Measurements from ENCODE around the gene LIN52.

- TF ChIP-seq, protein P1, sequence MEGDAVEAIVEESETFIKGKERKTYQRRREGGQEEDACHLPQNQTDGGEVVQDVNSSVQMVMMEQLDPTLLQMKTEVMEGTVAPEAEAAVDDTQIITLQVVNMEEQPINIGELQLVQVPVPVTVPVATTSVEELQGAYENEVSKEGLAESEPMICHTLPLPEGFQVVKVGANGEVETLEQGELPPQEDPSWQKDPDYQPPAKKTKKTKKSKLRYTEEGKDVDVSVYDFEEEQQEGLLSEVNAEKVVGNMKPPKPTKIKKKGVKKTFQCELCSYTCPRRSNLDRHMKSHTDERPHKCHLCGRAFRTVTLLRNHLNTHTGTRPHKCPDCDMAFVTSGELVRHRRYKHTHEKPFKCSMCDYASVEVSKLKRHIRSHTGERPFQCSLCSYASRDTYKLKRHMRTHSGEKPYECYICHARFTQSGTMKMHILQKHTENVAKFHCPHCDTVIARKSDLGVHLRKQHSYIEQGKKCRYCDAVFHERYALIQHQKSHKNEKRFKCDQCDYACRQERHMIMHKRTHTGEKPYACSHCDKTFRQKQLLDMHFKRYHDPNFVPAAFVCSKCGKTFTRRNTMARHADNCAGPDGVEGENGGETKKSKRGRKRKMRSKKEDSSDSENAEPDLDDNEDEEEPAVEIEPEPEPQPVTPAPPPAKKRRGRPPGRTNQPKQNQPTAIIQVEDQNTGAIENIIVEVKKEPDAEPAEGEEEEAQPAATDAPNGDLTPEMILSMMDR (IDR thresholded peaks at IDR 0.05): no peak
- TF ChIP-seq POLR2A (IDR thresholded peaks at IDR 0.05): no peak
Observed at GRCh38 chr14:74083161-74083560, 1.6 kb upstream of the LIN52 start.

Measured in breast epithelium (tissue), 3 donors.